HepG2 (cell line): Measurements from ENCODE around the gene NPNT.

Experiments used
- BCLAF1 ChIP-seq: fragments of 450-650 bp; IDR thresholded peaks from 2 replicates; pipeline ENCODE4 v1.6.1; 2017; ENCODE audit warnings: mild to moderate bottlenecking
- CCDC6 ChIP-seq: sonication (generic); formaldehyde crosslinking; IDR thresholded peaks from 2 replicates; pipeline ENCODE4 v1.8.1; 2022; ENCODE audit warnings: mild to moderate bottlenecking, missing genetic modification reagents, moderate library complexity
- CTCF ChIP-seq: sonication (generic); formaldehyde crosslinking; IDR thresholded peaks from 2 replicates; pipeline ENCODE4 v1.5.0; 2020; ENCODE audit warnings: mild to moderate bottlenecking, missing genetic modification reagents, moderate library complexity
- DNMT3B ChIP-seq: conservative IDR thresholded peaks from 2 replicates; pipeline ENCODE4 v1.6.1; 2016; ENCODE audit warnings: missing biosample characterization, control low read depth
- NR1H2 ChIP-seq: sonication (generic); formaldehyde crosslinking; IDR thresholded peaks from 2 replicates; pipeline ENCODE4 v1.8.1; 2022; ENCODE audit warnings: low read depth, missing genetic modification reagents, borderline replicate concordance
- TBL1XR1 ChIP-seq: fragments of 150-350 bp; IDR thresholded peaks from 2 replicates; pipeline ENCODE4 v1.6.1; 2014; ENCODE audit warnings: borderline replicate concordance, low read length; ENCODE audit not compliant: partially characterized antibody
- TRAFD1 ChIP-seq: sonication (generic); formaldehyde crosslinking; IDR thresholded peaks from 2 replicates; pipeline ENCODE4 v1.5.1; 2020; ENCODE audit warnings: missing genetic modification reagents, mild to moderate bottlenecking, borderline replicate concordance
- ZNF724P ChIP-seq: sonication (generic); formaldehyde crosslinking; IDR thresholded peaks from 2 replicates; pipeline ENCODE4 v1.8.0; 2022; ENCODE audit warnings: missing genetic modification reagents, borderline replicate concordance
- ZSCAN9 ChIP-seq: IDR thresholded peaks from 2 replicates; pipeline ENCODE4 v1.6.1; 2016; ENCODE audit warnings: borderline replicate concordance
- TF ChIP-seq, protein P1 (sequence below): sonication (generic); formaldehyde crosslinking; IDR thresholded peaks from 2 replicates; pipeline ENCODE4 v1.4.0; 2020; ENCODE audit warnings: mild to moderate bottlenecking, missing genetic modification reagents
- TF ChIP-seq, protein P2 (sequence below), 2 experiments: fragments of 450-650 bp in 1 of 2; sonication (generic) in 1 of 2; formaldehyde crosslinking; IDR thresholded peaks; 2 replicates each; pipeline versions ENCODE4 v1.5.0 to v1.8.0; 2020 to 2022; ENCODE audit warnings: mild to moderate bottlenecking in 1 of 2, missing genetic modification reagents in 1 of 2

- no peak for TF ChIP-seq ZSCAN9 (CRISPR knock-in tag)
- TF ChIP-seq, protein P1, sequence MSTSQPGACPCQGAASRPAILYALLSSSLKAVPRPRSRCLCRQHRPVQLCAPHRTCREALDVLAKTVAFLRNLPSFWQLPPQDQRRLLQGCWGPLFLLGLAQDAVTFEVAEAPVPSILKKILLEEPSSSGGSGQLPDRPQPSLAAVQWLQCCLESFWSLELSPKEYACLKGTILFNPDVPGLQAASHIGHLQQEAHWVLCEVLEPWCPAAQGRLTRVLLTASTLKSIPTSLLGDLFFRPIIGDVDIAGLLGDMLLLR (CRISPR knock-in tag) = no peak
- TF ChIP-seq CTCF (CRISPR knock-in tag) = no peak
- TF ChIP-seq ZNF724P (CRISPR knock-in tag) = no peak
- TF ChIP-seq TRAFD1 (CRISPR knock-in tag) = no peak
- TF ChIP-seq CCDC6 (CRISPR knock-in tag) = no peak
- no peak for TF ChIP-seq DNMT3B
- no peak for TF ChIP-seq TBL1XR1
- no peak for TF ChIP-seq BCLAF1
- TF ChIP-seq NR1H2 (CRISPR knock-in tag) = no peak
- TF ChIP-seq, protein P2, sequence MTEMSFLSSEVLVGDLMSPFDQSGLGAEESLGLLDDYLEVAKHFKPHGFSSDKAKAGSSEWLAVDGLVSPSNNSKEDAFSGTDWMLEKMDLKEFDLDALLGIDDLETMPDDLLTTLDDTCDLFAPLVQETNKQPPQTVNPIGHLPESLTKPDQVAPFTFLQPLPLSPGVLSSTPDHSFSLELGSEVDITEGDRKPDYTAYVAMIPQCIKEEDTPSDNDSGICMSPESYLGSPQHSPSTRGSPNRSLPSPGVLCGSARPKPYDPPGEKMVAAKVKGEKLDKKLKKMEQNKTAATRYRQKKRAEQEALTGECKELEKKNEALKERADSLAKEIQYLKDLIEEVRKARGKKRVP (CRISPR knock-in tag; IDR thresholded peaks at IDR 0.05) = no peak
These were observed 28.4 kb downstream of the NPNT start for GRCh38 chr4:105923497-105924238.
